Suppressor macrophage treated with lipopolysaccharide for 4 hours (primary cell): ENCODE measurements around the gene SARM1.

ENCODE experiments used
- DNase-seq: peaks from one replicate; pipeline ENCODE4 v3.0.0-alpha.2; 2020

The SARM1 gene

GRCh38 chr17:28369684-28370034, 1.8 kb upstream of the SARM1 start:
- no peak for DNase-seq

- peak; percentile 89 for DNase-seq
Observed at GRCh38 chr17:28370035-28370743, 1.3 kb upstream of the SARM1 start, which contains the start of gene VTN. Gene VTN (minus strand): TSS chr17:28370307. CDS start chr17:28370203, 104 bp downstream.

GRCh38 chr17:28370744-28371103, 770 bp upstream of the SARM1 start:
- no peak for DNase-seq

- DNase-seq, result no peak
Observed at GRCh38 chr17:28372203-28372944, 880 bp downstream of the SARM1 start.

GRCh38 chr17:28372945-28373274, 1.4 kb downstream of the SARM1 start:
- DNase-seq, result no peak

- peak; percentile 61 for DNase-seq
Observed at GRCh38 chr17:28379814-28380801, 8.6 kb downstream of the SARM1 start.

- peak; percentile 53 for DNase-seq
Observed at GRCh38 chr17:28381141-28381825, 9.8 kb downstream of the SARM1 start.

GRCh38 chr17:28384281-28385036, 13.0 kb downstream of the SARM1 start:
- DNase-seq, result peak; percentile 66

- DNase-seq, result no peak
Observed at GRCh38 chr17:28385037-28385400, 13.5 kb downstream of the SARM1 start.

- DNase-seq, result no peak
Observed at GRCh38 chr17:28385406-28385805, 13.9 kb downstream of the SARM1 start.

- no peak for DNase-seq
Observed at GRCh38 chr17:28386391-28386790, 14.9 kb downstream of the SARM1 start.

GRCh38 chr17:28388106-28388505, 16.6 kb downstream of the SARM1 start:
- no peak for DNase-seq

GRCh38 chr17:28390141-28390540, 18.6 kb downstream of the SARM1 start:
- DNase-seq, result no peak

- DNase-seq, result no peak
Observed at GRCh38 chr17:28390563-28390962, 19.1 kb downstream of the SARM1 start.

- DNase-seq, result no peak
Observed at GRCh38 chr17:28390984-28391383, 19.5 kb downstream of the SARM1 start.

- DNase-seq, result no peak
Observed at GRCh38 chr17:28391401-28391800, 19.9 kb downstream of the SARM1 start.

GRCh38 chr17:28392491-28392890, 21.0 kb downstream of the SARM1 start:
- DNase-seq, result no peak

- no peak for DNase-seq
Observed at GRCh38 chr17:28394337-28395116, 23.0 kb downstream of the SARM1 start.

GRCh38 chr17:28395426-28395825, 23.9 kb downstream of the SARM1 start:
- DNase-seq, result no peak

- no peak for DNase-seq
Observed at GRCh38 chr17:28395968-28396367, 24.5 kb downstream of the SARM1 start.

- DNase-seq, result no peak
Observed at GRCh38 chr17:28396635-28397239, 25.2 kb downstream of the SARM1 start.
